Testis (tissue), 3 donors: ENCODE results near the gene BCL2L14. TPM values are rescaled to one million over a fixed set of nuclear protein-coding genes. Genes with fewer than 3 reads are reported as not detected.

Source experiments
- DNase-seq: peaks from one replicate; pipeline ENCODE4 v3.0.0-alpha.2; 2019
- H3K27ac ChIP-seq, 2 donors: fragments of 200-600 bp; sonication (generic); one replicate each; pipeline ENCODE4 v1.5.1; 2019
- H3K27me3 ChIP-seq: fragments of 200-600 bp; sonication (generic); one replicate; pipeline ENCODE4 v1.5.1; 2019
- H3K36me3 ChIP-seq: fragments of 200-600 bp; sonication (generic); one replicate; pipeline ENCODE4 v1.5.1; 2017; ENCODE audit warnings: low read depth; ENCODE audit errors: missing control alignments
- H3K4me1 ChIP-seq: fragments of 200-600 bp; sonication (generic); one replicate; pipeline ENCODE4 v1.5.1; 2019
- H3K4me3 ChIP-seq, 2 donors: fragments of 200-600 bp; sonication (generic); one replicate each; pipeline ENCODE4 v1.5.1; 2017 to 2019
- H3K9me3 ChIP-seq: fragments of 200-600 bp; sonication (generic); one replicate; pipeline ENCODE4 v1.5.1; 2017
- POLR2A ChIP-seq: fragments of 450-650 bp; IDR thresholded peaks from one replicate; pipeline ENCODE4 v1.6.1; 2017; ENCODE audit warnings: antibody characterized with exemption, mild to moderate bottlenecking, moderate library complexity
- WGBS, 2 donors: methylation state at CpG; one replicate each; pipeline ENCODE4 v1.1.5; 2018; 5-methylcytosine and 5-hydroxymethylcytosine counted together
- intact Hi-C: fragments of 100-400 bp; cut with DNase I; formaldehyde crosslinking; loops from one replicate; pipeline ENCODE4 v1.15.1; 2023; ENCODE audit warnings: low total_unique reads
- polyA plus RNA-seq: library from polyadenylated mRNA; stranded (reverse); fragments of 350-450 nt; fragmentation: Illumina TruSeq; extraction: RNeasy Lipid Tissue Mini Kit (QIAGEN cat#74804); gene quantifications from one replicate; pipeline ENCODE4 v1.2.3, GENCODE V29; 2014; ENCODE audit warnings: low read depth, low replicate concordance; ENCODE audit not compliant: insufficient read depth
- total RNA-seq, 2 donors: library from RNA; depleted of rRNA; stranded (reverse); fragments of >200 nt; gene quantifications; one replicate each; pipeline ENCODE4 v1.2.3, GENCODE V29; 2016
- TF ChIP-seq, protein P1 (sequence below), 3 experiments: fragments of 450-650 bp in 2 of 3; fragments of 200-600 bp in 1 of 3; sonication (generic) in 1 of 3; IDR thresholded peaks; one replicate each; pipeline ENCODE4 v1.5.1; 2016 to 2019; ENCODE audit warnings: antibody characterized with exemption in 3 of 3, mild to moderate bottlenecking in 2 of 3, moderate library complexity in 1 of 3

BCL2L14 gene
- total and polyA plus RNA-seq, 3 donors from 2014 or later, result 18.8 to 79.9 (median 51.4) TPM

DNA sequence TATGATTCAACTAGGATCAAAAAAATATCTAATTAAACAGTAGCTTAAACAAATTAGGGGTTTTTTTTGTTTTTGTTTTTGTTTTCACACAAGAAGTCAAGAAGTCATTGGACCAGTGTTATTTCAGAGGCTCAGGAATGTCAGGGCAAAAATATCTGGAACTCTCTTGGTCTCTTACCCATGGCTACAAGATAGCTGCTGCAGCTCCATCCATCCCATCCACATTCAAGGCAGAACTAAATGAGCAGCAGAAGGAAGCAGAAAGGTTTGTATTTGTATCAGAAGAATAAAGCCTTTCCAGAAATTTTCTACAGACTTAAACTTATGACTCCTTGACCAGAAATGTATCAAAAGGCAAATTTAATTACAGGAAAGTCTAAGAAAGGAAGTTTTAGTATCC, 33.8 kb upstream of the BCL2L14 start:
- H3K9me3 ChIP-seq, result no peaks in the 10 kb centered on the region
- no peak overlapping the region for H3K27ac ChIP-seq
- H3K4me3 ChIP-seq, result no peak overlapping the region
- DNase-seq, result no peak
- no peaks in the 10 kb centered on the region for H3K27me3 ChIP-seq
- TF ChIP-seq, protein P1, sequence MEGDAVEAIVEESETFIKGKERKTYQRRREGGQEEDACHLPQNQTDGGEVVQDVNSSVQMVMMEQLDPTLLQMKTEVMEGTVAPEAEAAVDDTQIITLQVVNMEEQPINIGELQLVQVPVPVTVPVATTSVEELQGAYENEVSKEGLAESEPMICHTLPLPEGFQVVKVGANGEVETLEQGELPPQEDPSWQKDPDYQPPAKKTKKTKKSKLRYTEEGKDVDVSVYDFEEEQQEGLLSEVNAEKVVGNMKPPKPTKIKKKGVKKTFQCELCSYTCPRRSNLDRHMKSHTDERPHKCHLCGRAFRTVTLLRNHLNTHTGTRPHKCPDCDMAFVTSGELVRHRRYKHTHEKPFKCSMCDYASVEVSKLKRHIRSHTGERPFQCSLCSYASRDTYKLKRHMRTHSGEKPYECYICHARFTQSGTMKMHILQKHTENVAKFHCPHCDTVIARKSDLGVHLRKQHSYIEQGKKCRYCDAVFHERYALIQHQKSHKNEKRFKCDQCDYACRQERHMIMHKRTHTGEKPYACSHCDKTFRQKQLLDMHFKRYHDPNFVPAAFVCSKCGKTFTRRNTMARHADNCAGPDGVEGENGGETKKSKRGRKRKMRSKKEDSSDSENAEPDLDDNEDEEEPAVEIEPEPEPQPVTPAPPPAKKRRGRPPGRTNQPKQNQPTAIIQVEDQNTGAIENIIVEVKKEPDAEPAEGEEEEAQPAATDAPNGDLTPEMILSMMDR (IDR thresholded peaks at IDR 0.05), result no peak
- TF ChIP-seq POLR2A, result no peak
- no peaks in the 10 kb centered on the region for H3K36me3 ChIP-seq
- intact Hi-C loops, result no loop called here
- H3K4me1 ChIP-seq, result peaks cover 5% of the 10 kb centered on the region

DNA sequence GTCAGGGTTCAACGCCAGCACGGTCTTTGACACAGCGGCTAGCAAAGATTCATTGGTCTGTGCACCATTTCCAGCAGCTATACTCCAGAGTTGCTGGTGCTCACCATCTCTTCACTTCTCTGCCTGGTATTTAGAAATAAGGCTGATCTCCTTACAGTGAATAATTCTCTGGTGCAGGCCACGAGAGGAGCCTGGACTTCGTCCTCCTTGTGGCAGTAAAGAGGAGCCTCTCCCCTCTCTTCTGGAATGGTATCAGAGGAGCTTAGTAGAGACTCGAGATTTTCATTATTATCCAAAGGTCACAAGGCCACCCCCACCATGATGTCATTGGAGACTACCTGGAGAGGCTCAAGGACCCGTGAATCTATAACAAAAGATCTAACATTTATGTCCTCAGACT, 30.8 kb upstream of the BCL2L14 start:
- Histone ChIP-seq H3K4me1 (no peaks in the 10 kb centered on the region), H3K27me3 (no peaks in the 10 kb centered on the region), H3K27ac (no peak overlapping the region), H3K9me3 (no peaks in the 10 kb centered on the region), H3K36me3 (no peaks in the 10 kb centered on the region), H3K4me3 (no peak overlapping the region)
- intact Hi-C loops, result no loop called here
- 80 to 91% methylated on average over 7 of the region's 7 CpGs for WGBS, 2 donors
- no peak for DNase-seq
- TF ChIP-seq POLR2A, result no peak
- TF ChIP-seq, protein P1 (IDR thresholded peaks at IDR 0.05), result no peak

DNA sequence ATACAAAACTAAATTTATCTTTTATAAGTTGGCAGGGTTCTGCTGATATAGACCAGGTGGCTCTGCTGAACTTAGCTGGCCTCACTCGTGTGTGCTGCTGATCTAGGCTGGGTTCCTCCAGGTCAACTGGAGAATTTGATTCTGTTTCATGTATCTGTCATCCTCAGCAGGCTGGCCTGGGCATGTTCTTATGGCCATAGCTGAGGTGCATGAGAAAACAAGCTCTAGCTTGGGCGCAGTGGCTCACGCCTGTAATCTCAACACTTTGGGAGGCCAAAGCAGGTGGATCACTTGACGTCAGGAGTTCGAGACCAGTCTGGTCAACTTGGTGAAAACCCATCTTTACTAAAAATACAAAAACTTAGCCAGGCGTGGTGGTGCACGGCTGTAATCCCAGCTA, 24.3 kb upstream of the BCL2L14 start:
- Histone ChIP-seq H3K27ac (no peak overlapping the region), H3K4me3 (no peak overlapping the region), H3K27me3 (no peaks in the 10 kb centered on the region), H3K4me1 (no peaks in the 10 kb centered on the region), H3K9me3 (no peaks in the 10 kb centered on the region), H3K36me3 (no peaks in the 10 kb centered on the region)
- TF ChIP-seq, protein P1 (IDR thresholded peaks at IDR 0.05), result no peak
- no peak for TF ChIP-seq POLR2A
- WGBS, 2 donors, result 83 to 88% methylated on average over 7 of the region's 7 CpGs
- intact Hi-C loops, result no loop called here
- DNase-seq, result no peak

DNA sequence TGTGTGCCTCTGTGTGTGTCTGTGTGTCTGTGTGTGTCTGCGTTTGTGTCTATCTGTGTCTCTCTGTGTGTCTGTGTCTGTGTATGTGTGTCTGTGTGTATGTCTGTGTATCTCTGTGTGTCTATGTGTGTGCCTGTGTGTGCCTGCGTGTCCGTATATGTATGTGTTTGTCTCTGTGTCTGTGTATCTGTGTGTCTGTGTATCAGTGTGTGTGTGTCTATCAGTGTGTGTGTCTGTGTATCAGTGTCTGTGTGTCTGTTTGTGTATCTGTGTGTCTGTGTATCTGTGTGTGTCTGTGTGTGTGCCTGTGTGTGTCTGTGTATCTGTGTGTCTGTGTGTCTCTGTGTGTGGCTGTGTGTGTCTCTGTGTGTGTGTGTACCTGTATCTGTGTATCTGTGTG, 23.1 kb upstream of the BCL2L14 start:
- Histone ChIP-seq H3K9me3 (no peaks in the 10 kb centered on the region), H3K36me3 (no peaks in the 10 kb centered on the region), H3K4me3 (no peak overlapping the region), H3K4me1 (no peaks in the 10 kb centered on the region), H3K27ac (no peak overlapping the region), H3K27me3 (no peaks in the 10 kb centered on the region)
- DNase-seq, result no peak
- no peak for TF ChIP-seq POLR2A
- TF ChIP-seq, protein P1 (IDR thresholded peaks at IDR 0.05), result no peak
- intact Hi-C loops, result no loop called here
- WGBS, 2 donors, result 90 to 91% methylated on average over 3 of the region's 3 CpGs

DNA sequence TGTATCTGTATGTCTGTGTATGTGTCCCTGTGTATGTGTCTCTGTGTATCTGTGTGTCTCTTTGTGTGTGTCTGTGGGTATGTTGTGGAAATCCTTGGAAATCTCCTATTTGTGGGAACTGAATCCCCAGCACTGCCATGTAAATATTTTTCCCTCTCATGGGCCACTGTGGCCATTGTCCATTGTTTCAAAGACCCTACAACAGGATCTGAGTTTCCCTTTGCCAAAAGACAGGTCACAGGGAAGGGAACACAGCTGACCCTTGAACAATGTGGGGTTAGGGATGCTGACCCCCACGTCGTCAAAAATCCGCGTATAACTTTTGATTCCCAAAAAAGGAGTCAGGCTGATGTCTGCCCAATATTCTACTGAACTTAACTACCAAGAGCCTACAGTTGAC, 22.5 kb upstream of the BCL2L14 start:
- Histone ChIP-seq H3K27me3 (no peaks in the 10 kb centered on the region), H3K4me3 (no peak overlapping the region), H3K9me3 (no peaks in the 10 kb centered on the region), H3K36me3 (no peaks in the 10 kb centered on the region), H3K27ac (no peak overlapping the region), H3K4me1 (no peaks in the 10 kb centered on the region)
- DNase-seq, result no peak
- no peak for TF ChIP-seq POLR2A
- TF ChIP-seq, protein P1 (IDR thresholded peaks at IDR 0.05), result no peak
- 53 to 54% methylated on average over 4 of the region's 4 CpGs for WGBS, 2 donors
- intact Hi-C loops, result no loop called here
